ENCODE results near the gene SHMT2.

DNA sequence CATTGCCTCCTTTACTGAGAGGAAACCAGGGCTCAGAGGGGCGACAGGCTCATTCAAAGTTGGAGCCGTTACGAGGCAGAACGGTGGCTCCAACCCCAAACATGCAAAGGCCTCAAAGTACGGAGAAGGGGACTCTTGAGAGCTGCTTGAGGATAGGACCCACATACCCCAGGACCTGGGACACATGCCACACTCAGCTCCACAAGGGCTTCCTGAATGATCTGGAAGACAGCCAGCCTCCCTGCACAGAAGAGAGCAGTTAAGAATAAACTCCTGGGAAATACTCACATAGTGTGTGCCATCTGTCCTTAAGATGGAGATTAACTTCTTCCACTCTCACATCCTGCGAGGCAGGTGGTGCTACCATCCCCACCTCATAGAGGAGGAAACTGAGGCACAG is 39.5 kb upstream of the SHMT2 start:
- no peak for TF ChIP-seq POLR2A (IDR thresholded peaks at IDR 0.05; ENCODE audit: low read depth, low read length)
- TF ChIP-seq POLR2AphosphoS5 (IDR thresholded peaks at IDR 0.05; ENCODE audit: low read depth, low read length): no peak
- no peak for TF ChIP-seq TAF1 (IDR thresholded peaks at IDR 0.05; ENCODE audit: low read depth, low read length)
- no peak for TF ChIP-seq POU2F2 (IDR thresholded peaks at IDR 0.05; ENCODE audit: low read depth, low read length)
- no peak for TF ChIP-seq SPI1 (IDR thresholded peaks at IDR 0.05; ENCODE audit: low read depth, low read length)

All from GM12891 (cell line).